GM18502 (cell line): ENCODE results near the gene CLCN6.

Experiments used
- ATAC-seq: cut with Tn5 transposase; IDR thresholded peaks from one replicate; pipeline ENCODE4 v1.9.1; 2021; ENCODE audit warnings: mild to moderate bottlenecking; ENCODE audit not compliant: unreplicated experiment, poor library complexity

Gene CLCN6

DNA sequence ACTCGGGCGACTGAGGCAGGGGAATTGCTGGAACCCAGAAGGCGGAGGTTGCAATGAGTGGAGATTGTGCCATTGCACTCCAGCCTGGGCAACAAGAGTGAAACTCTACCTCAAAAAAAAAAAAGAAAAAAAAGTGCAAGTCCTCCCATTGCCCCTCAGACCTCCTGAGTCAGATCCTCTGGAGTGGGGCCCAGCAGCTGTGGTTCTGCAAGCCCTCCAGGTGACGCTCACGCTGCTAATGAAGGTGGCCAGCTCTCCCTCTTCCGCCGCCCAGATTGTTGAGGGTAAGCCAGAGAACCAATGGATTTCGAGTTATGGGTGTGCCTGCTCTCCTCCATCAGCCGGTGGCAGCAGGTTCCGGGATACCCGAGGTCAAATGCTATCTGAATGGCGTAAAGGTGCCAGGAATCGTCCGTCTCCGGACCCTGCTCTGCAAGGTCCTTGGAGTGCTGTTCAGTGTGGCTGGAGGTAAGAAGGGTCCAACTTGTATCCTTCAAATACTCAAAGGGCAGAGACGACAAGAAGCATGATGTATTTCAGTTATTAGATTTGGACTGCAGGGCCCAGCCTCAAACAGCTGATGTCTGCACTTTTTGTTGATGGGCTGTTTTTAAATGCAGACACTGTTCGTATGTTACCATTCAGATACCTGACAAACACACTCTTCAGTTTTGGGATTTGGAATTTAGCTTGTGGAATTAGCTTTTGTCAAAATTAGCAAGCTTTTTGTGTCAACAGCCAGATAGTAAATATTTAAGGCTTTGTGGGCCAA lies 17.6 kb downstream of the CLCN6 start:
- no peak for ATAC-seq

DNA sequence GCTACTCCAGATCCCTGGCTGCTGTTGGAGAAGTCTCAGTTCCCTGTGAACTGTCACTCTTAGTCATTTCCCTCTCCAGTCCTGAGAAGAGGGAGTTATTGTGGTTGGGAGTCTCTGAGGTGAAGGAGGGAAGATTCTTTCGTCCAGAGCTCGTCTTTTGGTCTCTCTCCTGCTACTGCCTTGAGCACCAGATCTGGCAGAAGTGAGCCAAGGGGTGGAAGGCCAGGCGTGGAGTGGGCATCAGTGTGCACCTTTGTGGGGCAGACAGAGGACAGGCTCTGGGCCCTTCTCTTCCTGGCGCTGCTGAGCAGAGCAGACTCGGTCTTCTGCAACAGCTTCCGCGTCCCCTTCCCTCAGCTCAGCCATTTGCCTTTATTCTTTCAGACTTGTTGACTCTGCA lies 19.1 kb downstream of the CLCN6 start:
- ATAC-seq: no peak

DNA sequence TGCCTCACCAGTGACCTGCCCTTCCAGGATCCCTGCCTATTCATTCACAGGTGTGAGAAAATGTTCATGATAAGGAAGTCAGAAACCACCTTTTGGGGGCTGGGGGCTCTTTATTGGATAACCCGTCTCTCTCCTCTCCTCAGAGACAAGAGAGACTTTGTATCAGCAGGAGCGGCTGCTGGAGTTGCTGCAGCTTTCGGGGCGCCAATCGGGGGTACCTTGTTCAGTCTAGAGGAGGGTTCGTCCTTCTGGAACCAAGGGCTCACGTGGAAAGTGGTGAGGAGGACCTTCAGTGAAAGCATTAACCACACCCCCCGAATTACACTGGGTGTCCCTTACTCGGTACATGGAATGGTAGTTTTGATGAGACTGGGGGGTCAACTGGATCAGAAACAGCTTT lies 21.0 kb downstream of the CLCN6 start:
- no peak for ATAC-seq

DNA sequence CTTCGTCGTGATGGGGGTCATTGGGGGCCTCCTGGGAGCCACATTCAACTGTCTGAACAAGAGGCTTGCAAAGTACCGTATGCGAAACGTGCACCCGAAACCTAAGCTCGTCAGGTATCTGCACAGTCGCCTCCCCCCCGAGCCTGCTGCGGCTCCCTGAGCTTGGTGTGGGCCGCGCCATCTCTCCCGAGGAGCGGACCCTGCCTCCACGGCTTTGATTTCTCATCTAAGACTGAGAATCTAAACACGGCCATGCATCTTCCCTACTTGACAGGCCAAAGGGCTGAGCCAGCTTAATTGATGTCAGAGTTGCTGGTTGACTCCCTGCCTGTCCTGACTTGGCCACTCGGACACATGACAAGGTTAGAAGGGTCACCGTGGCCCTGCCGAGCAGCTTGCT lies 22.5 kb downstream of the CLCN6 start:
- ATAC-seq: no peak

DNA sequence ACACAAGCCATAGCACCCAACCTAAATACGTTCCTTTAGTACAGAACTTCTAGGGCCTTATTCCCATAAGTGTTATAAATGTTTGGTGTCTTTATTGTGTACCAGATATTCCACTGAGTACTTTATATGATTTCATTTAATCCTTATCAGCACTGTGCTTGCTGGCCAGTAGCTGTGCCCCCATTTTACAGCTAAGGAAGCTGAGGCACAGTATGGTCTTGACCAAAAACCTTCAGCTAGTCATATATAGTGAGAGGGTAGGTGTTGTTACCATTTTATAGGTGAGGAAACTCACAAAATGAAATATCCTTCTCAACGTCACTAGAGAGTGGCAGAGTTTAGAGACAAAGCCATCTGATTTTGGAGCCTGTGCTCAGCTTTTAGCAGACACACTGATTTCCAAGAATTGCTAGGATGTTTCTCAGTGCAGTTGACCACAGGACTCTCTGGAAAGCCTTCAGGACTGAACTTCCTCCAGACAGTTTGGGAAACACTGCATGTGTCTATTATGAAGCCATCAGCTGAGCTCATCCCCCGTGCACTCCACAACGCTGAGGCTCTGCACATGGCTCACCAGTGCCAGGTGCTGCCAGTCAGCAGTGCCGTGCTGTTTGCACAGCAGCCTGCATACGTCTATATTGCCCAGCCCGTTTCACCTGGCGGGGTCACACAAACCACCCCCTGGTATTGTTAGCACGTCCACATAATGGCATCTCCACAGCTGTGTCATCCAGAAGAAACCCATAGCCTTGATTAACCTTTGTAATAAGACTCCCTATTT lies 26.1 kb downstream of the CLCN6 start:
- no peak for ATAC-seq

DNA sequence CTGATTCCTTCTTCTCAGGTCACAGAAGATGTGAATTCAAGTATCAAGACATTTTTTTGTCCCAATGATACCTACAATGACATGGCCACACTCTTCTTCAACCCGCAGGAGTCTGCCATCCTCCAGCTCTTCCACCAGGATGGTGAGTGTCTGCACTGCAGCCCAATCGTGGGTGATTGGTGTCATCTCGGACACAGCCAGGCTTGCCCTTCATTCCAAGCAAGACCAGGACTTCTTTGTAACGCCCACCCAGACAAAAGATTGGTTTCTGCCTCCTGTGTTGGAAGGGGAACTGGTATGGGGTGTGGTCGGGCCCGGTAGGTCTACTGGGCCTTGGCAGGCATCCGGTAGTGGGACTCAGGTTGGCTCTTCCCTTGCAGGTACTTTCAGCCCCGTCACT lies 27.5 kb downstream of the CLCN6 start:
- no peak for ATAC-seq

DNA sequence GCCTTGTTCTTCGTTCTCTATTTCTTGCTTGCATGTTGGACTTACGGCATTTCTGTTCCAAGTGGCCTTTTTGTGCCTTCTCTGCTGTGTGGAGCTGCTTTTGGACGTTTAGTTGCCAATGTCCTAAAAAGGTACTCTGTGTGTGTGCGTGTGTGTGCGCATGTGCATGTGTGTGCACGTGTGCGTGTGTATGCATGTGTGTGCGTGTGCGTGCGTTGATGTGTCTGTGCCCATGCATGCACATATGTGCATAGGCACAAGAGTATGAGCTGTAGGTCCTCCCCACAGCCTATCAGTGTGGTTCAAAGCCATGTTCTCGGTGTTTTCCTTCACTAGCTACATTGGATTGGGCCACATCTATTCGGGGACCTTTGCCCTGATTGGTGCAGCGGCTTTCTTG lies 27.9 kb downstream of the CLCN6 start:
- no peak for ATAC-seq

DNA sequence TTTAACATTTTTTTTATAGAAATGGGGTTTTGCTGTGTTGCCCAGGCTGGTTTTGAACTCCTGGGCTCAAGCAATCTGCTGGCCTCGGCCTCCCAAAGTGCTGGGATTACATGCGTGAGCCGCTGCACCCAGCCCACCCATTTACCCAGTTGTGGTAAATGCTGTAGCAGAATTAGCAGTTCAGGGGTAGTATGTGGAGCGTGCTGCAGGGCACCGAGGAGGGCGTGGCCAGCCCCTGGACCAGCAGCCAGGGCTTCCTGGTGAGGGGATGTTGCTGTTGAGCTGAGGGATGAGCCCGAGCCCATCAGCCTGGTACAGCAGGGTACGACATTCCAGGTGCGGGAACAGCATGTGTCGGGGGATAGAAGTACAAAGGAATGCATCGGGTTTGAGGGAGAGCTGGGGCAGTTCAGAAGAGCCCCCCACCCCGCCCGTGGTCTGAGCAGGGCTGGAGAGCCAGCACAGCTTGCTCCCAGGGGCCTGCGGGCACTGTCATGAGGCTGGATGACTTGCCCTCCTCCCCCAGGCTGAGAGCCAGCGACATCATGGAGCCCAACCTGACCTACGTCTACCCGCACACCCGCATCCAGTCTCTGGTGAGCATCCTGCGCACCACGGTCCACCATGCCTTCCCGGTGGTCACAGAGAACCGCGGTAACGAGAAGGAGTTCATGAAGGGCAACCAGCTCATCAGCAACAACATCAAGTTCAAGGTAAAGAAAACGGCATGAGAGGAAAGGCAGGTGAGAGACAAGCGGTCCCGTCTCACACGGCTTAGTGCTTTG lies 29.6 kb downstream of the CLCN6 start:
- no peak for ATAC-seq

DNA sequence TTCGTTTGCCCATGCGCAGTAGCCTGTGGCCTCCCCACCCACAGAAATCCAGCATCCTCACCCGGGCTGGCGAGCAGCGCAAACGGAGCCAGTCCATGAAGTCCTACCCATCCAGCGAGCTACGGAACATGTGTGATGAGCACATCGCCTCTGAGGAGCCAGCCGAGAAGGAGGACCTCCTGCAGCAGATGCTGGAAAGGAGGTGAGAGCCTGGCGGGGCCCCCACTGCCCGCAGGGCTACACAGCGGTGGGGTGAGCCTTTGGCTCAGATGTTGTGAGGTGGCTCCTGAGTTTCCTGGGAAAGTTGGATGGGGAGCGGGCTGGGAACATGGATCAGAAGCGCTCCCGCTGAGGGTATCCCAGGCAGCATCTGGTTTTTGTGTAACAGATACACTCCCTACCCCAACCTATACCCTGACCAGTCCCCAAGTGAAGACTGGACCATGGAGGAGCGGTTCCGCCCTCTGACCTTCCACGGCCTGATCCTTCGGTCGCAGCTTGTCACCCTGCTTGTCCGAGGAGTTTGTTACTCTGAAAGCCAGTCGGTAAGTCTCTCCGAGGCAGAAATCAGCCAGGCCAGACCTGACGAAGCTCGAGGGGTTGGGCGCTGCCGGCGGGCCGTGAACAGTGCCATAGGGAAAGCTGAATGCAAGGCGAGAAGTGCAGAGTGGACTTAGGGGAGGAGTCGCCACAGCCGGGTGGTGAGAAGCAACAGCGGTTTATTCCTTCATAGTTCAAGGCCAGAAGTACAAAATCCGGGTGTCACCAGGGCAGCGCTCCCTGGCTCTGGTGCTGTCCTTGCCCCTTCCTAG lies 31.2 kb downstream of the CLCN6 start:
- no peak for ATAC-seq

DNA sequence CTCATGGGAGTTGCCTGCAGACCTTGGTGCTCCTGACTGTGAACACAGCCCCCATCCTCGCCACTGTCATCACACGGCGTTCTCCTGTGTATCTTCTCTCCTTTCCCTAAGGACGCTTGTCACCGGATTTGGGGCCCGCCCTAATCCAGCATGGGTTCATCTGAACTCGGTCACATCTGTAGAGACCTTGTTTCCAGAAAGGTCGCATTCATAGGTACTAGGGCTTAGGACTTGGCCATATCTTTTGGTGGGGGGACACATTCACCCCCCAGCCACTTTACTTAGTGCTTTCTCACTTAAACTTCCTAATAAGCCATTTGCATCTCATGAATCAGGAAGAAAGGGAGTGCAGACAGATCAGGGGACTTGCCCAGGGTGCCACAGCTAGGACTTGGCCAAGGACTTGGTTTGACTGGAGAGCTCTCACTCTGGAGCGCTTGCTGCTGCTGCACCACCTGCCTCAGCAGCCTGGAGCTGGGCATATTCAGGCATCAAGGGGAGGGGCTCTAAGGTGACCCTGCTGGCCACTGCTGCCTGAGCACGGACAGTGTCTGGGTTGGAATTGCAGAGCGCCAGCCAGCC lies 31.9 kb downstream of the CLCN6 start:
- ATAC-seq: no peak

DNA sequence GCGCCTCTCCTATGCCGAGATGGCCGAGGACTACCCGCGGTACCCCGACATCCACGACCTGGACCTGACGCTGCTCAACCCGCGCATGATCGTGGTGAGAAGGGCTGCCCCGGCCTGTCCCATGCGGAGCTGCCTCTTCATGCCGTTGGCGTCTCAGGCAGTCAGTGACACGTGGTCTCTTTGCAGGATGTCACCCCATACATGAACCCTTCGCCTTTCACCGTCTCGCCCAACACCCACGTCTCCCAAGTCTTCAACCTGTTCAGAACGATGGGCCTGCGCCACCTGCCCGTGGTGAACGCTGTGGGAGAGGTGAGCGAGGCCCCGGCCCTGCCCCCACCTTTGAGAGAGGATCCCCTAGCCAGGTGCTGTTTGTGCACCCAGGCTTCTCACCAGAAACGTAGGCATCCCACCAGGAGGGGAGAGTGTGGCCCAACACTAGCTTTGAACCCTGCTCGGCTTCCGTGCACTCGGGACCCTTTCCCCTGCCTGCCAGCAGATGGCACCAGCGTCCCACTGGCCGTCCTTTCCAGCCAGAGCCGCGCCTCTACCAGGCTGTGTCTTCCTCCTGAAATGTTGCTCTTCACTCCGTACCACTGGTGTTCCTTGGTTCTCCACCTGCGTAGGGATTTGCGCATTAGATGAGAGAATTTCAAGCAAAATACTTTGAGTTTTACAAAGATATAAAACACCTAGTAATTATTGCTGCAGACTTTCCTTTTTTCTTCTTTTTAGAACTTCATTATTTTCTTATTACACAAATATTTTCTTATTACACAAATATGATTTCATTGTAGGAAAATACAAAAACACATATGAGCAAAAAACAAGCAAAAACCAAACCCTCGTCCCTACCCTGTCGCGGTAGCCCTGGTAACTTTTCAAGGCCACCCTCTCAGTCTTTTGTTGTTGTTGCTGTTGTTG lies 32.6 kb downstream of the CLCN6 start:
- no peak for ATAC-seq

DNA sequence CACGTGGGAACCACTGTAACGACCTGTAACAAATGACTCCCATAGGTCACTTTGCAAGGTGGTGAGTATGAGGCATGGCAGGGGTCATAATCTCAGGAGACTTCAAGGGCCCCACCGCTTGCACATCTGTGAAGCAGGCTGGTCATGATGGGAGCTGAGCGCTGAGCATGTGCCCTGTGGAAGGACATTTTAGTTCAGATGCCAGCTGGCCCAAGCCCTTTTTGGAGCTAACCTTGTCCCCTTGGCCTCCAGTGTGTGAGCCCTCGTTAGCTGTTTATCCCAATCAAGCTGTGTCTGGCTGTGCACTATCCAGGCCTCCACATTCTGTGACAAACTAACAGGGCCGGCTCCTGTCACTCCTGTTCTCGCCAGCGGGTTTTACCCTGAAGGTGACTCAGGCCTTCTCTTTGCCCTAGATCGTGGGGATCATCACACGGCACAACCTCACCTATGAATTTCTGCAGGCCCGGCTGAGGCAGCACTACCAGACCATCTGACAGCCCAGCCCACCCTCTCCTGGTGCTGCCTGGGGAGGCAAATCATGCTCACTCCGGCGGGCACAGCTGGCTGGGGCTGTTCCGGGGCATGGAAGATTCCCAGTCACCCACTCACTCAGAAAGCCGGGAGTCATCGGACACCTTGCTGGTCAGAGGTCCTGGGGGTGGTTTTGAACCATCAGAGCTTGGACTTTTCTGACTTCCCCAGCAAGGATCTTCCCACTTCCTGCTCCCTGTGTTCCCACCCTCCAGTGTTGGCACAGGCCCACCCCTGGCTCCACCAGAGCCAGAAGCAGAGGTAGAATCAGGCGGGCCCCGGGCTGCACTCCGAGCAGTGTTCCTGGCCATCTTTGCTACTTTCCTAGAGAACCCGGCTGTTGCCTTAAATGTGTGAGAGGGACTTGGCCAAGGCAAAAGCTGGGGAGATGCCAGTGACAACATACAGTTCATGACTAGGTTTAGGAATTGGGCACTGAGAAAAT lies 34.0 kb downstream of the CLCN6 start:
- no peak for ATAC-seq

DNA sequence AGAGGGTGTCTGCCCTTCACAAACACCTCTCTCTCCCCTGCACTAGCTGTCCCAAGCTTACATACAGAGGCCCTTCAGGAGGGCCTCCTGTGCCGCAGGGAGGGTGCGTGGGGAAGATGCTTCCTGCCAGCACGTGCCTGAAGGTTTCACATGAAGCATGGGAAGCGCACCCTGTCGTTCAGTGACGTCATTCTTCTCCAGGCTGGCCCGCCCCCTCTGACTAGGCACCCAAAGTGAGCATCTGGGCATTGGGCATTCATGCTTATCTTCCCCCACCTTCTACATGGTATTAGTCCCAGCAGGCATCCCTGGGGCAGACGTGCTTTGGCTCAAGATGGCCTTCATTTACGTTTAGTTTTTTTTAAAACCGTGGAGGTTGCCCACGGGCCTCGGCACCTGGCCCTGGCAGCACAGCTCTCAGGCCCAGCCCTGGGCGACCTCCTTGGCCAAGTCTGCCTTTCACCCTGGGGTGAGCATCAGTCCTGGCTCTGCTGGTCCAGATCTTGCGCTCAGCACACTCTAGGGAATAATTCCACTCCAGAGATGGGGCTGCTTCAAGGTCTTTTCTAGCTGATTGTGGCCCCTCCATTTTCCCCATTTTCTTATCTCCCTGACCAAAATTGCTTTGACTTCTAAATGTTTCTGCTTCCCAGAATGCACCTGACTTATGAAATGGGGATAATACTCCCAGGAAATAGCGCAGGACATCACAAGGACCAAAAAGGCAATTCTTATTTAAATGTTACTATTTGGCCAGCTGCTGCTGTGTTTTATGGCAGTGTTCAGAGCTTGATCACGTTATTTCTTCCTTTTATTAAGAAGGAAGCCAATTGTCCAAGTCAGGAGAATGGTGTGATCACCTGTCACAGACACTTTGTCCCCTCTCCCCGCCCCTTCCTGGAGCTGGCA lies 35.5 kb downstream of the CLCN6 start:
- no peak for ATAC-seq

DNA sequence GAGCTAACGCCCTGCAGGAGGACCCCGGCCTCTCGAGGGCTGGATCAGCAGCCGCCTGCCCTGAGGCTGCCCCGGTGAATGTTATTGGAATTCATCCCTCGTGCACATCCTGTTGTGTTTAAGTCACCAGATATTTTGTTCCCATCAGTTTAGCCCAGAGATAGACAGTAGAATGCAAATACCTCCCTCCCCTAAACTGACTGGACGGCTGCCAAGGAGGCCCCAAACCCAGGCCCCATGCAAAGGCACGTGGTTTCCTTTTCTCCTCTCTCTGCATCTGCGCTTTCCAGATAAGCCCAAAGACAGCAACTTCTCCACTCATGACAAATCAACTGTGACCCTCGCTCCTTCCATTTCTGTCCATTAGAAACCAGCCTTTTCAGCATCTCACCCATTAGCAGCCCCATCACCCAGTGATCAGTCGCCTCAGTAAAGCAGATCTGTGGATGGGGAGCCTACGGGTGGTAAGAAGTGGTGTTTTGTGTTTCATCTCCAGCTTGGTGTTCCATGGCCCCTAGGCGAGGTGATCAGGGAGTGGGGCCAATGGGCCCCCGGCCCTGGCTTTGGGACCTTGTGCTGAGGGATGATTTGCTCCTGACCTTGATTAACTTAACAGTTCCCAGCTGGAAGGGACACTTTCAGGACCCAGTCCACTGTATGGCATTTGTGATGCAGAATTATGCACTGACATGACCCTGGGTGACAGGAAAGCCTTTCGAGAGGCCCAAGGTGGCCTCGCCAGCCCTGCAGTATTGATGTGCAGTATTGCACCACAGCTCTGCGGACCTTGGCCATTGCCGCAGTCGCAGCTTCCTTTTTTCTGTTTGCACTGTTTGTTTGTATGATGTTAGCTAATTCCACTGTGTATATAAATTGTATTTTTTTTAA lies 36.4 kb downstream of the CLCN6 start:
- no peak for ATAC-seq

DNA sequence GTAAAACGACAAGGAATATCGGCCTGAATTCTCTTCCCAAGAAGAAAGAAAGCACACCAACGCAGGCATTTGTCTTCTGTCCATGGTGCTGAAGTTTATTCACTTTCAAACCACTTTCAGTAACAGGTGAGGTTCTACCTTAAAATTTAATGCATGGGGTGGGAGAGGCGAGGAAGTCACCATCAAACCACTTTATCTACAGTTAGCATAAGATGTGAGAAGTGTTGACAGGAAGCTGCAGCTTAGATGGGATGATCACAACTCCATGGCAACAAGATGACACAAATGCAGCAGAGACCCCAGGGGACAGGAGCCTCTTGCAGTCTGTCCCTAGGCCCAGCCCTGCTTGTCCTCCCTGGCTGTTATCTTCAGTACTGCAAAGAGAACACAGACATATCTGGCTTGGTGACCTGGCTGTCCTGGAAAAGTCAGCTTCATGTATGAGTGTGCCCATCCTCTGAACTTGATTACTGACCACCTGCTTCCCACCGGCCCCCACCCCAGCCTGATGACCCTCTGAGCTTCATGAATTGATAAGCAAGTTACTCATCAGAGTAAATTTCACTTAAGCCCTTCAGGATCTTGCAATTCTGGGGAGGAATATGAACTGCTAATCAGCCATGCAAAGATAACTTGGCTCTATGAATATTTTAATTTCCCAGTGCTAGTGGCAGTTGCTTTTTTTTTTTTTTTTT lies 39.8 kb downstream of the CLCN6 start:
- no peak for ATAC-seq
